NB4 (cell line): ENCODE data around the gene CTNND2.

Source experiments
- DNase-seq: peaks from one replicate; pipeline ENCODE4 v3.0.0; 2010; ENCODE audit warnings: low read depth
- H3K4me3 ChIP-seq: one replicate; pipeline ENCODE4 v1.5.1; 2011; ENCODE audit warnings: mild to moderate bottlenecking, low read depth, low read length, moderate library complexity
- CTCF ChIP-seq: IDR thresholded peaks from one replicate; pipeline ENCODE4 v1.5.1; 2012; ENCODE audit warnings: low read depth, low read length
- MYC ChIP-seq: IDR thresholded peaks from 2 replicates; pipeline ENCODE4 v1.6.1; 2011; ENCODE audit warnings: low read depth, low read length
- POLR2A ChIP-seq: IDR thresholded peaks from 2 replicates; pipeline ENCODE4 v1.6.1; 2011; ENCODE audit warnings: mild to moderate bottlenecking; ENCODE audit not compliant: insufficient read length; ENCODE audit errors: extremely low read depth
- TF ChIP-seq, protein P1 (sequence below): IDR thresholded peaks from 2 replicates; pipeline ENCODE4 v1.6.1; 2011; ENCODE audit warnings: low read depth, low read length

The CTNND2 gene

GRCh38 chr5:11528720-11529119, 375.5 kb downstream of the CTNND2 start:
- H3K4me3 ChIP-seq, result no peak overlapping the region
- TF ChIP-seq CTCF (no peak), MYC (no peak), POLR2A (no peak)
- TF ChIP-seq, protein P1, sequence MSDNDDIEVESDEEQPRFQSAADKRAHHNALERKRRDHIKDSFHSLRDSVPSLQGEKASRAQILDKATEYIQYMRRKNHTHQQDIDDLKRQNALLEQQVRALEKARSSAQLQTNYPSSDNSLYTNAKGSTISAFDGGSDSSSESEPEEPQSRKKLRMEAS, result no peak
- DNase-seq, result no peak

DNA sequence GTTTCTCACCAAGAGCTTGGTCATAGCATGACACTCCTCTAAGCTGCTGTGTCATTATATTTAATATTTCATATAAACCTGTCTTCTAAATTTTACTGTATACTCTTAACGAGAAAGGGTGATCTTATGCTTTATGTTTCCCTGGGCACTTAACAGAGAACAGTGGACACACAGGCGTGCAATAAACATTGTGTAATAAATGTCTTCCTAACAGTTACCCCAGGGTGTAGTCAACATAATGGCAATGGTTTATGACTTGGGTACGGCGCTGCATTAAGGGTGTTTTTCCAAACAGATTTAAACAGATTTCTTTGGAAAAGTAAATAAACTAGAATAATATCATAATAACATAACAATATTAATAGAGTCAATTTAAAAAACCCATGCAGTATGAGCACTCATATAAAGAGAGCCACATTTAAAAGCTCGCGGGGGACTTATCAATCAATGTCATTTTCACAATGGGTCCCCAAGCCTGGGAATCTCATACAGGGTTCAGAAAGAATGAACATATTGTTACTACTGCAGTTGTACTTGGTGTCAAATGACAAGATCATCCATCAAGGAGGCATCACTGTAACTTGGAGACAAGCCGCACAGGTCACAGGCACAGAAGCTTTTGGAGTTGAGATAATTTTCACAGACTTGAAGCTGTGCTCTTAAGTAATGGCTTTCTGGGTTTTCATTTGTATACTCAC, 376.4 kb downstream of the CTNND2 start:
- TF ChIP-seq MYC, result no peak
- TF ChIP-seq CTCF, result no peak
- TF ChIP-seq, protein P1, result no peak
- no peak for TF ChIP-seq POLR2A
- DNase-seq, result no peak
- H3K4me3 ChIP-seq, result no peak overlapping the region

DNA sequence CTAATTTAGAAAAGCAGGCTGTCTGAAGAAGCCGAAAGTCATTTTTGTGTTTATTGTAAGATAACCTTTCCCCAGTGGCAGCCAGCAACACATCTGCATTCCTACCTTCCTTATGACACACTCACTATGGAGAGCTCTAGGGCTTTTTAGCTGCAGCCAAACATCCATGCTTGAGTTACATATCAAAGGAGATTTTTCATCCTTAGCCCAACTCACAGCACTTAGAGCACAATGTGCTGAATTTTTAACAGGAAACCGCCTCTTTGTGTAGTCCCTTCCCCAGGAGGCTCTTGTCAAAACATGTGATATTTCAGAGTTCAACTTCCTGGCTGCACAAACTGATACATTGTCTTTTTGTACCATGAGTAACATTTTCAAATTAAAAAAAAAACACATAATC, 379.2 kb downstream of the CTNND2 start:
- DNase-seq, result no peak
- no peak overlapping the region for H3K4me3 ChIP-seq
- TF ChIP-seq, protein P1, result no peak
- TF ChIP-seq POLR2A (no peak), MYC (no peak), CTCF (no peak)

- no peak for DNase-seq
- no peak overlapping the region for H3K4me3 ChIP-seq
- TF ChIP-seq, protein P1, result no peak
- TF ChIP-seq CTCF (no peak), MYC (no peak), POLR2A (no peak)
Measured at GRCh38 chr5:11524188-11524587, 380.1 kb downstream of the CTNND2 start.

- no peak for TF ChIP-seq MYC
- TF ChIP-seq POLR2A, result no peak
- no peak for TF ChIP-seq CTCF
- TF ChIP-seq, protein P1, result no peak
- no peak for DNase-seq
- H3K4me3 ChIP-seq, result no peak overlapping the region
Measured at GRCh38 chr5:11522796-11523195, 381.4 kb downstream of the CTNND2 start.
